Neural progenitor cell (in vitro differentiated cells): ENCODE measurements around the gene TMEM203. TPM values are rescaled to one million over a fixed set of nuclear protein-coding genes. Genes with fewer than 3 reads are reported as not detected.

Experiments used
- DNase-seq: peaks from one replicate; pipeline ENCODE4 v3.0.0-alpha.2; 2016; ENCODE audit warnings: low spot score
- H2AFZ ChIP-seq: fragments of 200-600 bp; sonication (generic); replicated peaks from 2 replicates; pipeline ENCODE4 v1.6.1; 2016; ENCODE audit warnings: antibody characterized with exemption
- H3F3A ChIP-seq: fragments of 200-600 bp; sonication (generic); 2 replicates; pipeline ENCODE4 v1.6.1; 2016; ENCODE audit warnings: antibody characterized with exemption, low read depth
- H3K27ac ChIP-seq: fragments of 200-600 bp; sonication (generic); 2 replicates; pipeline ENCODE4 v1.5.1; 2016; ENCODE audit warnings: mild to moderate bottlenecking
- H3K27me3 ChIP-seq: fragments of 200-600 bp; sonication (generic); 2 replicates; pipeline ENCODE4 v1.6.1; 2016; ENCODE audit warnings: mild to moderate bottlenecking, moderate library complexity
- H3K36me3 ChIP-seq: fragments of 200-600 bp; sonication (generic); 2 replicates; pipeline ENCODE4 v1.5.1; 2016
- H3K4me1 ChIP-seq: fragments of 200-600 bp; sonication (generic); 2 replicates; pipeline ENCODE4 v1.6.1; 2016; ENCODE audit warnings: mixed run types
- H3K4me2 ChIP-seq: fragments of 200-600 bp; sonication (generic); 2 replicates; pipeline ENCODE4 v1.6.1; 2016
- H3K4me3 ChIP-seq: fragments of 200-600 bp; sonication (generic); 2 replicates; pipeline ENCODE4 v1.5.1; 2016
- H3K79me2 ChIP-seq: fragments of 200-600 bp; sonication (generic); 2 replicates; pipeline ENCODE4 v1.6.1; 2016; ENCODE audit warnings: low read depth
- H3K9ac ChIP-seq: fragments of 200-600 bp; sonication (generic); 2 replicates; pipeline ENCODE4 v1.6.1; 2016
- H3K9me3 ChIP-seq: fragments of 200-600 bp; sonication (generic); 2 replicates; pipeline ENCODE4 v1.5.1; 2016; ENCODE audit warnings: low read depth
- H4K20me1 ChIP-seq: fragments of 200-600 bp; sonication (generic); 2 replicates; pipeline ENCODE4 v1.6.1; 2016; ENCODE audit warnings: low read depth
- H3K27ac Mint-ChIP-seq: 3 replicates; pipeline ENCODE4 v1.8.0; 2021; ENCODE audit warnings: mixed read lengths
- H3K27me3 Mint-ChIP-seq: 2 replicates; pipeline ENCODE4 v1.8.0; 2022; ENCODE audit warnings: low read depth, mild to moderate bottlenecking, inconsistent platforms, moderate library complexity, mixed read lengths; ENCODE audit not compliant: insufficient read depth
- H3K36me3 Mint-ChIP-seq: 3 replicates; pipeline ENCODE4 v1.8.0; 2021; ENCODE audit warnings: mixed read lengths
- H3K4me1 Mint-ChIP-seq: 3 replicates; pipeline ENCODE4 v1.8.0; 2021; ENCODE audit warnings: mixed read lengths
- H3K4me3 Mint-ChIP-seq: 3 replicates; pipeline ENCODE4 v1.8.0; 2021; ENCODE audit warnings: mild to moderate bottlenecking, moderate library complexity, mixed read lengths
- H3K9me3 Mint-ChIP-seq: 3 replicates; pipeline ENCODE4 v1.8.0; 2020; ENCODE audit warnings: mixed read lengths
- EZH2 ChIP-seq: fragments of 200-600 bp; sonication (generic); IDR thresholded peaks from 2 replicates; pipeline ENCODE4 v1.6.1; 2017; ENCODE audit warnings: antibody characterized with exemption, mild to moderate bottlenecking, moderate library complexity
- EZH2phosphoT487 ChIP-seq: fragments of 200-600 bp; sonication (generic); IDR thresholded peaks from 2 replicates; pipeline ENCODE4 v1.6.1; 2017; ENCODE audit warnings: antibody characterized with exemption
- total RNA-seq: library from RNA; depleted of rRNA; stranded (reverse); fragments of >200 nt; gene quantifications from 2 replicates; pipeline ENCODE4 v1.2.3, GENCODE V29; 2015; ENCODE audit warnings: low replicate concordance
- TF ChIP-seq, protein P1 (sequence below): fragments of 200-600 bp; sonication (generic); IDR thresholded peaks from 2 replicates; pipeline ENCODE4 v1.5.1; 2017; ENCODE audit warnings: antibody characterized with exemption, mild to moderate bottlenecking

The TMEM203 gene
- total RNA-seq, 1 donor from 2014 or later = 21.6 TPM

DNA sequence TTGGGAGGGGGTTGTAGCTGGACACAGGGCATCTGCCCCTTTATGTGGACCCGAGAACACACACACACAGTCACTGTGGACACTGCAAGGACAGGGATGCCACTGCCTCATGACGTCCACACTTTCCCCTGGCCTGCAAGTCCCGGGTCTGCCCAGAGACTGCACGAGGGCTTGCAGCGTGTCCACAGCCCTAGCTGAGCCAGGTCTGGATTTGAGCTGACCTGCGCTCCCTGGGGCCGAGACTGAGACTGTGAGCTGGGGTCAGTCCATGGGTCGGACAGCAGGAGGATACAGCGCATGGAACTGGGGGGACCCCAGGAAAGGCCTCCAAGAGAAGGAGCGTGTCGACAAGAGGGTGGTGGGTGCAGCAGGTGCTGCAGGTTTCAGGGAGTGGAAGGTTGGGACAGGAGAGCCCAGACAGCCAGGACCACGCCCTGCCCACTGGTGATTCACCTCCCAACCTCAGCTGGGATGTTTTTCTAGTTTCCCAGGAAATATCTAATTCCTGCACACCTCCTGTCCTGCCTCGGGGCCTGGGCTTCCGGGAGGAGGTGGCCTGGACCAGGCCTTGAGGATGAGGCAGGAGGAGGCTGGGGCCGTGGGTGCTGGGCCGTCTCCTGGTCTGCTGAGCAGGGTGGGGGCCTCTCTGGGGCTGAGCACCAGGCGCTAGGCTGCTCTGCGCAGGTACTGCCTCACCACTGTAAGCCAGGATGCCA, 21.0 kb upstream of the TMEM203 start:
- no peak overlapping the region for H2AFZ ChIP-seq
- no peaks in the 10 kb centered on the region for H3K79me2 ChIP-seq
- no peaks in the 10 kb centered on the region for H3K36me3 Mint-ChIP-seq
- no peaks in the 10 kb centered on the region for H3K36me3 ChIP-seq
- no peak overlapping the region for H3K9ac ChIP-seq
- peaks cover 6% of the 10 kb centered on the region for H3K27me3 Mint-ChIP-seq
- no peak overlapping the region for H3K27ac Mint-ChIP-seq
- peaks cover 15% of the 10 kb centered on the region for H3K27me3 ChIP-seq
- H3F3A ChIP-seq = peaks cover 12% of the 10 kb centered on the region
- H3K4me2 ChIP-seq = no peak overlapping the region
- no peak overlapping the region for H3K27ac ChIP-seq
- no peaks in the 10 kb centered on the region for H4K20me1 ChIP-seq
- H3K9me3 Mint-ChIP-seq = no peaks in the 10 kb centered on the region
- no peak for DNase-seq
- H3K4me1 ChIP-seq = peaks cover 11% of the 10 kb centered on the region
- no peaks in the 10 kb centered on the region for H3K9me3 ChIP-seq
- no peak for TF ChIP-seq EZH2phosphoT487
- TF ChIP-seq EZH2 = no peak
- TF ChIP-seq, protein P1, sequence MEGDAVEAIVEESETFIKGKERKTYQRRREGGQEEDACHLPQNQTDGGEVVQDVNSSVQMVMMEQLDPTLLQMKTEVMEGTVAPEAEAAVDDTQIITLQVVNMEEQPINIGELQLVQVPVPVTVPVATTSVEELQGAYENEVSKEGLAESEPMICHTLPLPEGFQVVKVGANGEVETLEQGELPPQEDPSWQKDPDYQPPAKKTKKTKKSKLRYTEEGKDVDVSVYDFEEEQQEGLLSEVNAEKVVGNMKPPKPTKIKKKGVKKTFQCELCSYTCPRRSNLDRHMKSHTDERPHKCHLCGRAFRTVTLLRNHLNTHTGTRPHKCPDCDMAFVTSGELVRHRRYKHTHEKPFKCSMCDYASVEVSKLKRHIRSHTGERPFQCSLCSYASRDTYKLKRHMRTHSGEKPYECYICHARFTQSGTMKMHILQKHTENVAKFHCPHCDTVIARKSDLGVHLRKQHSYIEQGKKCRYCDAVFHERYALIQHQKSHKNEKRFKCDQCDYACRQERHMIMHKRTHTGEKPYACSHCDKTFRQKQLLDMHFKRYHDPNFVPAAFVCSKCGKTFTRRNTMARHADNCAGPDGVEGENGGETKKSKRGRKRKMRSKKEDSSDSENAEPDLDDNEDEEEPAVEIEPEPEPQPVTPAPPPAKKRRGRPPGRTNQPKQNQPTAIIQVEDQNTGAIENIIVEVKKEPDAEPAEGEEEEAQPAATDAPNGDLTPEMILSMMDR = no peak
- H3K4me3 Mint-ChIP-seq = peak overlapping the region; percentile 55
- H3K4me1 Mint-ChIP-seq = peaks cover 3% of the 10 kb centered on the region
- H3K4me3 ChIP-seq = no peak overlapping the region

DNA sequence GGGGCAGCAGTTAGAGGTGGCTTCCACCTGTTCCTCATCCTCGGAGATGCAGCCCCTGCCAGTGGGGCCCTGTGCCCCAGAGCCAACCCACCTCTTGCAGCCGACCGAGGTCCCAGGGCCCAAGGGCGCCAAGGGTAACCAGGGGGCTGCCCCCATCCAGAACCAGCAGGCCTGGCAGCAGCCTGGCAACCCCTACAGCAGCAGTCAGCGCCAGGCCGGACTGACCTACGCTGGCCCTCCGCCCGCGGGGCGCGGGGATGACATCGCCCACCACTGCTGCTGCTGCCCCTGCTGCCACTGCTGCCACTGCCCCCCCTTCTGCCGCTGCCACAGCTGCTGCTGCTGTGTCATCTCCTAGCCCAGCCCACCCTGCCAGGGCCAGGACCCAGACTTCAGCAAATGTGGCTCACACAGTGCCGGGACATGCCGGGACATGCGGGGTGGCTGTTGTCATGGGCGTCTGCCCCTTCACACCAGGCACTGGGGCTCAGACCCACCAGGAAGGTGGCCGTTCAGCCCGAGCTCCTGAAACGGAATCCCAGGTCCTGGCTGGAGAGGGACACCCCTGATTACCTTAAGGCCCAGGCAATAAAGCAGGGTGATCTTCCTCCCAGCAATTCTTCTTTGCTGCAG, 20.4 kb upstream of the TMEM203 start:
- H3K9me3 Mint-ChIP-seq = no peaks in the 10 kb centered on the region
- H3K4me2 ChIP-seq = no peak overlapping the region
- H3K27ac ChIP-seq = no peak overlapping the region
- H2AFZ ChIP-seq = no peak overlapping the region
- H3K4me1 Mint-ChIP-seq = peaks cover 3% of the 10 kb centered on the region
- no peaks in the 10 kb centered on the region for H3K9me3 ChIP-seq
- peaks cover 12% of the 10 kb centered on the region for H3F3A ChIP-seq
- peaks cover 13% of the 10 kb centered on the region for H3K4me1 ChIP-seq
- no peak overlapping the region for H3K9ac ChIP-seq
- H3K36me3 Mint-ChIP-seq = no peaks in the 10 kb centered on the region
- H3K27me3 Mint-ChIP-seq = peaks cover 6% of the 10 kb centered on the region
- H3K27ac Mint-ChIP-seq = no peak overlapping the region
- DNase-seq = no peak
- H3K4me3 Mint-ChIP-seq = peak overlapping the region; percentile 55
- H3K79me2 ChIP-seq = no peaks in the 10 kb centered on the region
- H4K20me1 ChIP-seq = no peaks in the 10 kb centered on the region
- H3K36me3 ChIP-seq = no peaks in the 10 kb centered on the region
- no peak for TF ChIP-seq EZH2phosphoT487
- no peak for TF ChIP-seq EZH2
- TF ChIP-seq, protein P1 = no peak
- peaks cover 22% of the 10 kb centered on the region for H3K27me3 ChIP-seq
- no peak overlapping the region for H3K4me3 ChIP-seq

DNA sequence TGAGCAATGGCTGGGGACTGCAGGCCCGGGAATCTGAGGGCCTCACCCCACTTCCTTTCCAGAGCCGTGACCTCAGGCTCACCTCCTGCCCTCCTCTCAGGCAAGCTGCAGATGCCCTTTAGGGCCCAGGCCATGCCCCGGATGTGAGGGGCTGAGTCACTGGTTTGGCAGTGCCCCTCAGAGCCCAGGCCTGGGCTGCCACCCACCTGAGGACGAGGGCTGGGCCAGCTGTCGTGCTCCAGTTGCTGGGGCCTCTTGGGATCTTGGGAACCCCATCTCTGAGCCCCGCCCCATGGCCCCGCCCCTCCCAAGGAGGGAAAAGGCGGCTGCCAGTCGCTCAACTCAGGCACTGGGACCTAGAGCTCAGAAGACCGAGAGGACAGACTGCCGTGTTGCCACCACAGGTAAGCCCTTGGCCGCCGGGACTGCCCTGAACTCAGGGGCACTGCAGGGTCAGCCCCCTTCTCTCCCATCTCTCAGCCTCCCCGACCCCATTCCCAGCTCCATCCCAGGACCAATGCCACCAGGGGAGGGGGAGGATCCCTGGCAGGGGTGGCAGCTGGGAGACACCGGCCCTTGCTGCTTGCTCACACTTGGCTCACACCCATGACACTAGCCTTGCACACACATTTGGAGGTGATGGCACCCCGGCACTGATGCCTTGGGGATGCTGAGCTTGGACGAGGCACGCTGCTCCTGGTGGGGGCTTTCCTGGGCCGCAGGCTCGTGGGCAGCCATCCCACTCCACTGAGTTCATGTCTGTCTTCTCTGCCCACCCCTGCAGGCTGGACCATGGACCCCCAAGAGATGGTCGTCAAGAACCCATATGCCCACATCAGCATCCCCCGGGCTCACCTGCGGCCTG, 19.6 kb upstream of the TMEM203 start, which contains the start of gene CYSRT1:
CYSRT1 (plus strand) TSS at position 345 of the 865 bp plus-strand sequence; CDS start at position 793, 448 bp downstream.
- H3K79me2 ChIP-seq = no peaks in the 10 kb centered on the region
- H3K9ac ChIP-seq = peak within 1 kb of the TSS; percentile 66
- no peaks in the 10 kb centered on the region for H3K9me3 Mint-ChIP-seq
- H4K20me1 ChIP-seq = no peaks in the 10 kb centered on the region
- H3K4me2 ChIP-seq = peak within 1 kb of the TSS; percentile 81
- H3K4me3 Mint-ChIP-seq = peak within 1 kb of the TSS; percentile 87
- peaks cover 6% of the 10 kb centered on the region for H3K27me3 Mint-ChIP-seq
- no peaks in the 10 kb centered on the region for H3K36me3 Mint-ChIP-seq
- TF ChIP-seq, protein P1 = no peak
- TF ChIP-seq EZH2 (no peak), EZH2phosphoT487 (no peak)
- H3K36me3 ChIP-seq = no peaks in the 10 kb centered on the region
- peaks cover 13% of the 10 kb centered on the region for H3K4me1 ChIP-seq
- no peak within 1 kb of the TSS for H3K27ac ChIP-seq
- H3K27ac Mint-ChIP-seq = no peak within 1 kb of the TSS
- no peak for DNase-seq
- peaks cover 12% of the 10 kb centered on the region for H3F3A ChIP-seq
- no peak within 1 kb of the TSS for H2AFZ ChIP-seq
- H3K4me1 Mint-ChIP-seq = peaks cover 3% of the 10 kb centered on the region
- H3K4me3 ChIP-seq = peak within 1 kb of the TSS; percentile 65
- no peaks in the 10 kb centered on the region for H3K9me3 ChIP-seq
- H3K27me3 ChIP-seq = peaks cover 25% of the 10 kb centered on the region
